Spleen (tissue), 7 donors: Measurements from ENCODE around the gene FOXK1.

Source experiments
- CTCF ChIP-seq, 11 experiments: fragments of 200-600 bp in 7 of 11; fragments of 450-650 bp in 4 of 11; sonication (generic) in 4 of 11; IDR thresholded peaks in 8 of 11; conservative IDR thresholded peaks in 3 of 11; 1 replicate in 7 of 11; 2 replicates in 4 of 11; pipeline versions ENCODE4 v1.4.0 to v1.8.0; 2016 to 2021; ENCODE audit warnings: antibody characterized with exemption in 11 of 11, inconsistent platforms in 4 of 11, mild to moderate bottlenecking in 1 of 11
- POLR2AphosphoS5 ChIP-seq, 3 donors: sonication (generic); formaldehyde crosslinking; IDR thresholded peaks; one replicate each; pipeline ENCODE4 v1.5.1; 2017; ENCODE audit warnings: antibody characterized with exemption in 3 of 3
- donor health status: DM: no; HTN: no; CAD: no; lungs with moderate emphysema.
- donor health status: DM: no; HTN: no; CAD: no.
- donor health status: DM: no; HTN: no; CAD: no.

- TF ChIP-seq CTCF (IDR thresholded peaks at IDR 0.05 in 8 of 11, conservative IDR thresholded peaks at IDR 0.05 in 3 of 11) (no peak), POLR2AphosphoS5 (IDR thresholded peaks at IDR 0.05) (no peak)
Observed at GRCh38 chr7:4785371-4785770, 103.3 kb downstream of the FOXK1 start.
